GM12892 (cell line): Measurements from ENCODE around the gene PRKCQ.

Experiments
- DNase-seq: peaks from one replicate; pipeline ENCODE4 v3.0.0; 2011; ENCODE audit not compliant: insufficient read length
- FAIRE-seq: peaks from 2 replicates; lab custom pipeline; 2011; peaks lifted over from hg19 to GRCh38; lab: Jason Lieb, UNC
- POLR2A ChIP-seq: IDR thresholded peaks from 2 replicates; pipeline ENCODE4 v1.6.1; 2011; ENCODE audit warnings: low read depth, low read length, control low read depth
- POLR2AphosphoS5 ChIP-seq: IDR thresholded peaks from 2 replicates; pipeline ENCODE4 v1.6.1; 2011; ENCODE audit warnings: low read depth, low read length, control low read depth
- TAF1 ChIP-seq: IDR thresholded peaks from 2 replicates; pipeline ENCODE4 v1.6.1; 2011; ENCODE audit warnings: low read depth, mild to moderate bottlenecking, control low read depth, low read length, borderline replicate concordance

PRKCQ gene

DNA sequence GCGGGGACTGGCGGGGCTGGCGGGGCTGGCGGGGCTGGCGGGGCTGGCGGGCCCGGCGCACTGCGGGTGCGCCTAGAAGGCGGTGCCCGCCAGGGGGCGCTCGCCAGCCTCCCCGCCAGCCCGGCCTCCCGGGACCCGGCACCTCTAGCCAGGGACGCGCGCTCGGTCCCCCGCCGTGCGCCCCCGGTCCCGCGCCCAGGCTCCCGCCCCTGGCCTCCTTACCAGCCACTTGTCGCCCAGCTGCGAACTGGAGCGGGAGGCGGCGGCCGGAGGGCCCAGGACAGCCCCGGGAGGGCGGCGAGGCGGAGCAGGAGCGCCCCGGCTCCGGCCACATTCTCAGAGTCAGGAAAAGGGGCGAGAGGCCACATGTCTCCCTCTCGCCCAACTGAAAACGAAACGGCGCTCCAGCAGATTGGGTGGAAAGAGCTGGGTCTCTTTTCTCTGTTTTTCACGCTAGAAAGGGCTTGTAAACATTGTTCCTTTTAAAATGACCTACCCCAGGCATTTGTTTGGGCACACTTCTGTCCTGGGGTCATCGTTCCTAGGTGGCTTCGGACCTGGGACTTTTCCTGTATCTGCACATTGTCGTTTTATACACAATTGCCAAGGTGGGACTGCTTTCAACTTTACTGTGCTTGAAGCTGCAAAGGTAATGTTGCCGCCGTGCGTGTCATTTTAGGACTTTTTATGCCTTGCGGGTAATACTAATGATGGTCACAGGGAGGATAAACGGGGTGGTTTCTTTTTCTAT lies 378 bp upstream of the PRKCQ start:
- FAIRE-seq (peak; percentile 17), DNase-seq (peak; percentile 61)
- TF ChIP-seq POLR2AphosphoS5 (no peak), POLR2A (no peak), TAF1 (no peak)

- DNase-seq (no peak), FAIRE-seq (no peak)
- no peak for TF ChIP-seq POLR2A
- no peak for TF ChIP-seq POLR2AphosphoS5
- TF ChIP-seq TAF1, result no peak
Measured at GRCh38 chr10:6579183-6579903, 733 bp downstream of the PRKCQ start.

DNA sequence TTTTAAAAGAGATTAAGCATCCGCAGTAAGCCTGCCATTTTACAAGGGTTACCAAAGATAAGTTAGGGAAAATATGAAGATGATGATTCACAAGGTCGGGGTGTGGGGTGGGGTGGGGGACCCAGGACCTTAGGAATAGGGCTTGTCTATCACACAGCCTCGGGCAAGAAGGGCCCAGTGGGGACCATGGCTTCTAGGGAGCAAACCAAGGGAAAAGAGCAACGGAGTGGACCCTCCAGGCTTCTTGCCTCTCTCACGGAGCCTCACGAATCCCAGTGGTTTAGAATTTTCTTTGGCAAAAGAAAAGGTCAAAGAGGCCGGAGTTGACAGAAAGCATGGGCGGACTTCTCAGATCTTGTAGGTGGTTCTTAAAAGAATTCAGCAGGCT lies 1.3 kb downstream of the PRKCQ start:
- TF ChIP-seq POLR2A (no peak), POLR2AphosphoS5 (no peak), TAF1 (no peak)
- DNase-seq, result no peak
- FAIRE-seq, result no peak

DNA sequence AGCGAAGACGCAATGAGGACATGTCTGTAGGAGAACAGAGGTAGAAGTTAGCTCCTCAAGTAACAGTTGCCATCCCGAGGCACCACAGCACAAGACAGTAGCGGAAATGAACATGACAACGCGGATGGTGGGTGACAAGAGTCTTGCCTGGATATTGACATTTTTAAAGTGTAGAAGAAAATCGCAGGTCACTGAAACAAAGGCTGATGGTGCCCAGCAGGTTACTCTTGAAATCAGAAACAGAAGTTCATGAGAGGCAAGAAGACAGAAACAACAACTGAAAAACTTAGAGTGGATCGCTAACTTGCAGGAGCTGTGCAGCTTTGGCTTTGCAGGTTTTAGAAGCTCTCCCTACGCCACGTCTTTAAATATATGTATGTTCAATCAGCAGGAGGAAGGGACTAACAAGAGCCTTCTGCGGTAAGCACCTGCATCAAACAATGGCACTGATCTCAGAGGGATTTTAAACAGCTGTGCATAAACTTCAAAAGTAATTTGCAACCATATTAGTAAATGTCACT lies 1.8 kb downstream of the PRKCQ start:
- DNase-seq (no peak), FAIRE-seq (no peak)
- no peak for TF ChIP-seq POLR2AphosphoS5
- TF ChIP-seq TAF1, result no peak
- no peak for TF ChIP-seq POLR2A

- no peak for DNase-seq
- FAIRE-seq, result no peak
- TF ChIP-seq POLR2AphosphoS5 (no peak), TAF1 (no peak), POLR2A (no peak)
Measured at GRCh38 chr10:6576326-6576725, 3.8 kb downstream of the PRKCQ start.

- FAIRE-seq (no peak), DNase-seq (no peak)
- TF ChIP-seq TAF1, result no peak
- TF ChIP-seq POLR2A, result no peak
Measured at GRCh38 chr10:6574664-6575176, 5.4 kb downstream of the PRKCQ start.

DNA sequence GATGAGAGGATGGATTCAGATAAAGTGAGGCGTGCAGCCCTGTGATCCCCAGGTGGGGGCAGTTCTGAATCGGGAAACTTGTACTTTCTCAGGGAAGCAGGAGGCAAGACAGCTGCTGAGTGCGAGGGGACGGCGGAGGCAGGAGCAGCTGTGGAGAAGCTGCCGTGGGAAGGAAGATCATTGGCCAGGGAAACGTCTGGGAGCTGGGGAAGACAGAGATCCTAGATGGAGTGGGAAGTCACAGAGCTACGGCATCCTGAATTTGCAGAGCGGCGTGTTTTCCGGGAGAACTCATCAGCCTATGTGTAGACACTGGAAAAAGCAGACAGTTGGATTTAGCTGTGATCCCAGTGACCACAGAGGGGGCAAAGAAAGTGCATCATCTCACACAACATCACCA lies 9.2 kb downstream of the PRKCQ start:
- FAIRE-seq, result no peak
- DNase-seq, result no peak
- TF ChIP-seq TAF1, result no peak
- TF ChIP-seq POLR2AphosphoS5, result no peak
- TF ChIP-seq POLR2A, result no peak

GRCh38 chr10:6569259-6569658 lies 10.8 kb downstream of the PRKCQ start:
- FAIRE-seq (no peak), DNase-seq (no peak)
- no peak for TF ChIP-seq POLR2A
- no peak for TF ChIP-seq TAF1
- TF ChIP-seq POLR2AphosphoS5, result no peak

- FAIRE-seq (no peak), DNase-seq (no peak)
- no peak for TF ChIP-seq TAF1
- no peak for TF ChIP-seq POLR2AphosphoS5
- no peak for TF ChIP-seq POLR2A
Measured at GRCh38 chr10:6567884-6568283, 12.2 kb downstream of the PRKCQ start.

DNA sequence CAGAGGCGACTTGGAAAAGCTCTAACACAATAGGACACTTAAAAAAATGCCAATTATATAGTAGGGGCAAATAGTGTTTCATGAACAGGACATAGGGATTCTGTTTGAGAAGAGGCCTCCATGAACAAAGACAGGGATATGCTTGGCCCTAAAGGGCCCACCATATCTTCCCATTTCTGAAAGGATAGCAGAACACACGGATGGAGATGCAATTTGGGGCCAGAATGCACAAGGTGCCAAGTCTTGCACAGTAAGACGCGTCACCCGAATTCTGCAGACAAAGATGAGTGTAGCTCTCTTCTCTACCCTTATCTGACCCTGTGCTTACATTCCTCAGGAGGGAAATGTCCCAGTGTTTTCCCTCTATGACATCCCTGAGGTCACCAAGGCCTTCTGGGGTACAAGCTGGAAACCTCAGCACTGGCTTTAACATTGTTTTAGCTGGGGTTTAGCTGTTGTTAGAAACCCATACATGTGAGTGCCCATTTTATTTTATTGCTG lies 12.8 kb downstream of the PRKCQ start:
- DNase-seq, result no peak
- FAIRE-seq, result no peak
- TF ChIP-seq POLR2A (no peak), TAF1 (no peak), POLR2AphosphoS5 (no peak)

DNA sequence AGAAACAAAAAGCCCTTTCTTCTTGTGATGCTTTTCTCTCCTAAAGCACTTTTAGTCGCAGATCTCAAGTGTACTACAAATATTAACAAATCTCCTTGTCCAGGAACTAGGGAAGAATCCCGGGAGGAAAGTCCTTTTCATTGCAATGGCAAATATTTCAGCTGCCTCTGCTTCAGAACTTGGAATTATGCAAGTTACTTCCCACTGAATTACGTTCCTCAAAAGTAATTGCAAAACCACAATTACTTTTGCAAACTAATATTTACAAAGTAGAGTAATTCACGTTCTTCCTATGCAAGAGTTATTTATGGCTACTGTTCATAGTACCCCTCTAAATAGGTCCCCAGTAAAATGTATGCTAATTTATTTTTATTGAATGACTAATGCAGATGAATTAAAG lies 14.5 kb downstream of the PRKCQ start:
- no peak for DNase-seq
- TF ChIP-seq TAF1 (no peak), POLR2A (no peak), POLR2AphosphoS5 (no peak)
- FAIRE-seq, result no peak
